Neural cell (in vitro differentiated cells): Measurements from ENCODE around the gene RMI1.

Source experiments
- EP300 ChIP-seq: fragments of 450-650 bp; conservative IDR thresholded peaks from 2 replicates; pipeline ENCODE4 v1.6.1; 2014; ENCODE audit warnings: antibody characterized with exemption, mild to moderate bottlenecking, moderate library complexity; ENCODE audit not compliant: poor library complexity, severe bottlenecking
- EZH2 ChIP-seq: fragments of 200-600, 300-800 bp; shearing (Covaris generic), sonication (generic); IDR thresholded peaks from 2 replicates; pipeline ENCODE4 v1.6.1; 2014; ENCODE audit warnings: antibody characterized with exemption, low read length, borderline replicate concordance, mild to moderate bottlenecking; ENCODE audit not compliant: insufficient read depth, poor library complexity, severe bottlenecking
- TF ChIP-seq, protein P1 (sequence below): fragments of 450-650 bp; IDR thresholded peaks from 2 replicates; pipeline ENCODE4 v1.5.1; 2014; ENCODE audit warnings: antibody characterized with exemption, mild to moderate bottlenecking, moderate library complexity; ENCODE audit not compliant: poor library complexity, severe bottlenecking

DNA sequence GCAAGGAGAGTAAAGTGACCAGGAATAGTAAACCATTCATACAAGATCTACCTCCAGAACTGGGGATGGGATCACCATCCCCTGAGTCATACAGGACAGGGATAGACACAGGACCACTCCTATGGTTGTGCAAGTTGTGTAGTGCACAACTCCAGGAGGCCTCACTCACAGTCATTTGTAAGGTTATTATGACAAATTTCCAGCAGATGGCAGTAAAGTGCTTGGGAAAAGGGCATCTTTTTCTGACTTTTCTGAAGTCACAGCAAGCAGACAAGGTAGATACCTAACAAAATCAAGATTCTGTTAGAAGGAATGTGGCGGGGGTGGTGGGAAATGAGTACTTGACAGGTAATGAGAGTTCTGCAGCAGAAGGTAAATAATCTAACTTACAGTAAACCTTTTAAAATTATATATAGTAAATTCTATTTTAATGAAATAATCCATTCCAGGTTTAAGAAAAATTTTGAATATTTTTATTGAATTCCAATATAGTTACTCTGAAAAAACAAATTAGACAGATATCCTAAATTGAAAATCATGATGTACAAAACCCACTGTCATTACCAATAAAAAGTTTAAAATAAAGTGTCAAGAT is 42.6 kb upstream of the RMI1 start:
- TF ChIP-seq, protein P1, sequence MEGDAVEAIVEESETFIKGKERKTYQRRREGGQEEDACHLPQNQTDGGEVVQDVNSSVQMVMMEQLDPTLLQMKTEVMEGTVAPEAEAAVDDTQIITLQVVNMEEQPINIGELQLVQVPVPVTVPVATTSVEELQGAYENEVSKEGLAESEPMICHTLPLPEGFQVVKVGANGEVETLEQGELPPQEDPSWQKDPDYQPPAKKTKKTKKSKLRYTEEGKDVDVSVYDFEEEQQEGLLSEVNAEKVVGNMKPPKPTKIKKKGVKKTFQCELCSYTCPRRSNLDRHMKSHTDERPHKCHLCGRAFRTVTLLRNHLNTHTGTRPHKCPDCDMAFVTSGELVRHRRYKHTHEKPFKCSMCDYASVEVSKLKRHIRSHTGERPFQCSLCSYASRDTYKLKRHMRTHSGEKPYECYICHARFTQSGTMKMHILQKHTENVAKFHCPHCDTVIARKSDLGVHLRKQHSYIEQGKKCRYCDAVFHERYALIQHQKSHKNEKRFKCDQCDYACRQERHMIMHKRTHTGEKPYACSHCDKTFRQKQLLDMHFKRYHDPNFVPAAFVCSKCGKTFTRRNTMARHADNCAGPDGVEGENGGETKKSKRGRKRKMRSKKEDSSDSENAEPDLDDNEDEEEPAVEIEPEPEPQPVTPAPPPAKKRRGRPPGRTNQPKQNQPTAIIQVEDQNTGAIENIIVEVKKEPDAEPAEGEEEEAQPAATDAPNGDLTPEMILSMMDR = peak; percentile 87
- no peak for TF ChIP-seq EZH2
- no peak for TF ChIP-seq EP300
